HCT116 (cell line): ENCODE measurements around the gene APBB3.

Experiments
- POLR2A ChIP-seq: IDR thresholded peaks from 2 replicates; pipeline ENCODE4 v1.7.0; 2011; ENCODE audit warnings: borderline replicate concordance; ENCODE audit not compliant: insufficient read depth, insufficient read length; ENCODE audit errors: extremely low read depth
- ZNF274 ChIP-seq: fragments of 200-500 bp; sonication (Bioruptor generic); IDR thresholded peaks from 2 replicates; pipeline ENCODE4 v1.6.1; 2014; ENCODE audit warnings: mild to moderate bottlenecking, low read depth, low read length, inconsistent platforms
- TF ChIP-seq, protein P1 (sequence below), 3 experiments: fragments of 200-600 bp in 1 of 3; sonication (generic) in 1 of 3; IDR thresholded peaks in 2 of 3; conservative IDR thresholded peaks in 1 of 3; 2 replicates each; pipeline ENCODE4 v1.5.1; 2012 to 2017; ENCODE audit warnings: low read depth in 2 of 3, low read length in 2 of 3, antibody characterized with exemption in 1 of 3, borderline replicate concordance in 1 of 3, control low read depth in 1 of 3, mild to moderate bottlenecking in 1 of 3, mixed read lengths in 1 of 3, mixed run types in 1 of 3, moderate library complexity in 1 of 3; ENCODE audit not compliant: insufficient read depth in 1 of 3
- TF ChIP-seq, protein P2 (sequence below): IDR thresholded peaks from 2 replicates; pipeline ENCODE4 v1.6.1; 2012

DNA sequence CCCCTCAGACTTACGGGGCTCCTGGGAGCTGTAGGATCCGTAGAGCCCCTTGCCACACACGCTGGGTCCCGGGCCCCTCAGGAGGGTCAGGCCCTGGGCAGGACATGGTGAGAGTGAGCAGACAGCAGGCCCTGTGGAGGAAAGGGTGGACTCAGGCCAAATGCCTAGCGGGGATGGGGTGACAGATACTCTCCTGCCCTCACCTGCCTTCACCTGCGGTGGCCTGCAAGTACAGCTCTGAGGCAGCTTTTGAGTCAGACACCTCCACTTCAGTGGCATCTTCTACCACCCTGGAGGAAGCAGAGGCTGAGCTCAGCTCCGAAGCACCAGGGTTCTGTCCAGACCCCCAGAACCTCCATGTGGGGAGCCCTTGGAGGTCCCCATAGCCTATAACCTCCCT is 26.5 kb upstream of the APBB3 start:
- TF ChIP-seq, protein P1, sequence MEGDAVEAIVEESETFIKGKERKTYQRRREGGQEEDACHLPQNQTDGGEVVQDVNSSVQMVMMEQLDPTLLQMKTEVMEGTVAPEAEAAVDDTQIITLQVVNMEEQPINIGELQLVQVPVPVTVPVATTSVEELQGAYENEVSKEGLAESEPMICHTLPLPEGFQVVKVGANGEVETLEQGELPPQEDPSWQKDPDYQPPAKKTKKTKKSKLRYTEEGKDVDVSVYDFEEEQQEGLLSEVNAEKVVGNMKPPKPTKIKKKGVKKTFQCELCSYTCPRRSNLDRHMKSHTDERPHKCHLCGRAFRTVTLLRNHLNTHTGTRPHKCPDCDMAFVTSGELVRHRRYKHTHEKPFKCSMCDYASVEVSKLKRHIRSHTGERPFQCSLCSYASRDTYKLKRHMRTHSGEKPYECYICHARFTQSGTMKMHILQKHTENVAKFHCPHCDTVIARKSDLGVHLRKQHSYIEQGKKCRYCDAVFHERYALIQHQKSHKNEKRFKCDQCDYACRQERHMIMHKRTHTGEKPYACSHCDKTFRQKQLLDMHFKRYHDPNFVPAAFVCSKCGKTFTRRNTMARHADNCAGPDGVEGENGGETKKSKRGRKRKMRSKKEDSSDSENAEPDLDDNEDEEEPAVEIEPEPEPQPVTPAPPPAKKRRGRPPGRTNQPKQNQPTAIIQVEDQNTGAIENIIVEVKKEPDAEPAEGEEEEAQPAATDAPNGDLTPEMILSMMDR (IDR thresholded peaks at IDR 0.05 in 2 of 3, conservative IDR thresholded peaks at IDR 0.05 in 1 of 3; ENCODE audit: borderline replicate concordance in 1 of 3, insufficient read depth in 1 of 3, low read depth in 2 of 3, low read length in 2 of 3), result no peak
- TF ChIP-seq POLR2A, result no peak
- no peak for TF ChIP-seq ZNF274
- TF ChIP-seq, protein P2, sequence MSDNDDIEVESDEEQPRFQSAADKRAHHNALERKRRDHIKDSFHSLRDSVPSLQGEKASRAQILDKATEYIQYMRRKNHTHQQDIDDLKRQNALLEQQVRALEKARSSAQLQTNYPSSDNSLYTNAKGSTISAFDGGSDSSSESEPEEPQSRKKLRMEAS, result no peak
